Measurements from ENCODE around the gene MEX3A. TPM values are rescaled to one million over a fixed set of nuclear protein-coding genes. Genes with fewer than 3 reads are reported as not detected.
A peak's percentile ranks its signal among the peaks of the same experiment; 100 is the strongest.

MEX3A gene
- total RNA-seq, 1 donor from 2014 or later: 3.2 TPM

GRCh38 chr1:156103521-156103947, 21.3 kb upstream of the MEX3A start:
- peak; percentile 42 for DNase-seq (ENCODE audit: low read depth)

GRCh38 chr1:156102633-156103511, 20.6 kb upstream of the MEX3A start:
- no peak for DNase-seq (ENCODE audit: low read depth)

GRCh38 chr1:156101880-156102279, 19.6 kb upstream of the MEX3A start:
- DNase-seq (ENCODE audit: low read depth): no peak

- DNase-seq (ENCODE audit: low read depth): no peak
These were observed 18.1 kb upstream of the MEX3A start for GRCh38 chr1:156100205-156100995.

GRCh38 chr1:156099282-156099681, 17.0 kb upstream of the MEX3A start:
- no peak for DNase-seq (ENCODE audit: low read depth)

- DNase-seq (ENCODE audit: low read depth): no peak
These were observed 16.5 kb upstream of the MEX3A start for GRCh38 chr1:156098784-156099183.

GRCh38 chr1:156097499-156098178, 15.4 kb upstream of the MEX3A start:
- no peak for DNase-seq (ENCODE audit: low read depth)

GRCh38 chr1:156096640-156097391, 14.6 kb upstream of the MEX3A start:
- DNase-seq (ENCODE audit: low read depth): peak; percentile 84

GRCh38 chr1:156095906-156096508, 13.7 kb upstream of the MEX3A start:
- no peak for DNase-seq (ENCODE audit: low read depth)

- DNase-seq (ENCODE audit: low read depth): no peak
These were observed 9.3 kb upstream of the MEX3A start for GRCh38 chr1:156091610-156092009.

- peak; percentile 82 for DNase-seq (ENCODE audit: low read depth)
These were observed 8.5 kb upstream of the MEX3A start for GRCh38 chr1:156090840-156091188.

- no peak for DNase-seq (ENCODE audit: low read depth)
These were observed 8.0 kb upstream of the MEX3A start for GRCh38 chr1:156090138-156090839.

- DNase-seq (ENCODE audit: low read depth): peak; percentile 46
These were observed 7.4 kb upstream of the MEX3A start for GRCh38 chr1:156089704-156090103.

- no peak for DNase-seq (ENCODE audit: low read depth)
These were observed 4.0 kb upstream of the MEX3A start for GRCh38 chr1:156086256-156086662.

- no peak for DNase-seq (ENCODE audit: low read depth)
These were observed 1.8 kb upstream of the MEX3A start for GRCh38 chr1:156083800-156084790.

GRCh38 chr1:156081917-156082308, 352 bp downstream of the MEX3A start:
- no peak for DNase-seq (ENCODE audit: low read depth)

- DNase-seq (ENCODE audit: low read depth): no peak
These were observed 917 bp downstream of the MEX3A start for GRCh38 chr1:156081180-156081916.

GRCh38 chr1:156080863-156081179, 1.4 kb downstream of the MEX3A start:
- DNase-seq (ENCODE audit: low read depth): no peak
